KMS-11 (cell line): ENCODE measurements around the gene GMIP.
"Not testable (repeated sequence)": the region's sequence is repeated elsewhere in the genome, so short reads cannot be mapped to it uniquely, and the experiment has no call there.

ENCODE experiments used
- H2AFZ ChIP-seq: fragments of 200-600 bp; sonication (generic); 2 replicates; pipeline ENCODE4 v1.6.1; 2016; ENCODE audit warnings: antibody characterized with exemption, mixed run types, low read depth
- H3K27ac ChIP-seq: fragments of 200-600 bp; sonication (generic); 2 replicates; pipeline ENCODE4 v1.6.1; 2016; ENCODE audit warnings: mild to moderate bottlenecking, mixed run types
- H3K27me3 ChIP-seq: fragments of 200-600 bp; sonication (generic); 2 replicates; pipeline ENCODE4 v1.6.1; 2017; ENCODE audit warnings: mild to moderate bottlenecking, low read depth, mixed run types, moderate library complexity; ENCODE audit not compliant: insufficient read depth
- H3K36me3 ChIP-seq: fragments of 200-600 bp; sonication (generic); 2 replicates; pipeline ENCODE4 v1.6.1; 2017; ENCODE audit warnings: mild to moderate bottlenecking, mixed run types; ENCODE audit not compliant: insufficient read depth
- H3K4me1 ChIP-seq: fragments of 200-600 bp; sonication (generic); 2 replicates; pipeline ENCODE4 v1.6.1; 2016; ENCODE audit warnings: mild to moderate bottlenecking, low read depth, mixed run types; ENCODE audit not compliant: poor library complexity, severe bottlenecking
- H3K4me2 ChIP-seq: fragments of 200-600 bp; sonication (generic); 2 replicates; pipeline ENCODE4 v1.7.0; 2016; ENCODE audit warnings: mild to moderate bottlenecking, mixed run types
- H3K4me3 ChIP-seq: fragments of 200-600 bp; sonication (generic); IDR thresholded peaks from 2 replicates; pipeline ENCODE4 v1.6.1; 2017; ENCODE audit warnings: low read depth, low read length, mixed read lengths; ENCODE audit not compliant: insufficient read depth
- H3K79me2 ChIP-seq: fragments of 200-600 bp; sonication (generic); 2 replicates; pipeline ENCODE4 v1.6.1; 2016; ENCODE audit warnings: low read depth, mixed run types; ENCODE audit not compliant: insufficient read depth
- H3K9ac ChIP-seq: fragments of 200-600 bp; sonication (generic); 2 replicates; pipeline ENCODE4 v1.6.1; 2016; ENCODE audit warnings: mild to moderate bottlenecking, mixed run types
- H4K20me1 ChIP-seq: fragments of 200-600 bp; sonication (generic); 2 replicates; pipeline ENCODE4 v1.6.1; 2016; ENCODE audit warnings: mild to moderate bottlenecking, mixed run types; ENCODE audit not compliant: insufficient read depth
- CTCF ChIP-seq: fragments of 200-600 bp; sonication (generic); conservative IDR thresholded peaks from 2 replicates; pipeline ENCODE4 v1.6.1; 2017; ENCODE audit warnings: low read depth, mild to moderate bottlenecking, antibody characterized with exemption, low read length, moderate library complexity, mixed read lengths

The GMIP gene

DNA sequence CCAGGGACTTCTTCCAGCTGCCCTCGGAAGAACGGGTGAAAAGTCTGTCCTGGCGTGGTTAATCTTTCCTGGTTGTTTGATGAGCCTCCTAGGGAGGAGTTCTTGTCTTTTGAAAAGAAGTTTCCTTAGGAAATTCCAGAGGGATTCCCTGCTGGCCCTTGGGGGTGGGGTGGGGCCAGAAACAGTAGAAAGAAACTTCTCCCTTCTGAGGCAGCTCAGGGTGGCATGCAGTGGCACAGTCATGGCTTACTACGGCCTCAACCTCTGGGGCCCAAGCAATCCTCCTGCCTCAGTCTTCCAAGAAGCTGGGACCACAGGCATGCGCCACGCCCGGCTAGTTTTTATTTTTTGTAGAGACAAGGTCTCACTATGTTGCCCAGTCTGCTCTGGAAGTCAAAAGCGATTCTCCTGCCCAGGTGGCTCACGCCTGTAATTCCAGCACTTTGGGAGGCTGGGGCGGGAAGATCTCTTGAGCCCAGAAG, 26.7 kb upstream of the GMIP start:
- peaks cover 9% of the 10 kb centered on the region; the same call in 1 of the 2 replicates for H3K36me3 ChIP-seq
- H3K9ac ChIP-seq: no peak overlapping the region
- H3K4me2 ChIP-seq: peak overlapping the region; percentile 54; the same call in 1 of the 2 replicates
- TF ChIP-seq CTCF: no peak
- no peaks in the 10 kb centered on the region for H4K20me1 ChIP-seq
- peaks cover 55% of the 10 kb centered on the region for H3K79me2 ChIP-seq
- no peaks in the 10 kb centered on the region for H3K27me3 ChIP-seq
- no peak overlapping the region; the same call in 1 of the 2 replicates for H3K27ac ChIP-seq
- H2AFZ ChIP-seq: no peak overlapping the region
- H3K4me3 ChIP-seq: no peak overlapping the region
- H3K4me1 ChIP-seq: peaks cover 16% of the 10 kb centered on the region

- H3K79me2 ChIP-seq: peaks cover 40% of the 10 kb centered on the region
These were observed 25.0 kb upstream of the GMIP start, which contains the start of gene ZNF101 for GRCh38 chr19:19668230-19669012. TSS of gene ZNF101 (plus strand) at chr19:19668839. CDS start at chr19:19668964, 125 bp downstream.

GRCh38 chr19:19665420-19665948, 22.0 kb upstream of the GMIP start:
- not testable (repeated sequence) for H3K9ac ChIP-seq, H3K4me2 ChIP-seq, H4K20me1 ChIP-seq, H3K27ac ChIP-seq, H2AFZ ChIP-seq, H3K27me3 ChIP-seq, H3K36me3 ChIP-seq, H3K4me3 ChIP-seq
- Histone ChIP-seq H3K4me1 (peaks cover 30% of the 10 kb centered on the region), H3K79me2 (peaks cover 40% of the 10 kb centered on the region)

More at GRCh38 chr19:19668230-19669012, 25.0 kb upstream of the GMIP start, which contains the start of gene ZNF101:
- Histone ChIP-seq H3K27ac (peak within 1 kb of the TSS; percentile 92), H3K4me1 (peaks cover 16% of the 10 kb centered on the region), H3K36me3 (no peaks in the 10 kb centered on the region), H4K20me1 (no peaks in the 10 kb centered on the region), H3K27me3 (no peaks in the 10 kb centered on the region), H3K4me2 (peak within 1 kb of the TSS; percentile 54), H2AFZ (peak within 1 kb of the TSS; percentile 47), H3K4me3 (no peak within 1 kb of the TSS), H3K9ac (peak within 1 kb of the TSS; percentile 79)
- no peak for TF ChIP-seq CTCF

GRCh38 chr19:19663256-19664120, 20.0 kb upstream of the GMIP start, which contains the start of gene ATP13A1:
TSS of gene ATP13A1 (minus strand) at chr19:19663676. CDS start at chr19:19663666, 10 bp downstream.
- H4K20me1 ChIP-seq: no peaks in the 10 kb centered on the region
- H3K4me2 ChIP-seq: peak within 1 kb of the TSS; percentile 62
- no peaks in the 10 kb centered on the region for H3K27me3 ChIP-seq
- 0 out of 2 replicates have a peak, but pooled peaks cover 3% of the 10 kb centered on the region for H3K36me3 ChIP-seq
- peaks cover 33% of the 10 kb centered on the region for H3K79me2 ChIP-seq
- peak within 1 kb of the TSS; percentile 87 for H3K27ac ChIP-seq
- H2AFZ ChIP-seq: peak within 1 kb of the TSS; percentile 86
- no peak within 1 kb of the TSS for H3K4me3 ChIP-seq
- peaks cover 22% of the 10 kb centered on the region for H3K4me1 ChIP-seq
- no peak for TF ChIP-seq CTCF
- H3K9ac ChIP-seq: peak within 1 kb of the TSS; percentile 95
